OCI-LY1 (cell line): ENCODE measurements around the gene ZBP1.

ENCODE experiments used
- H2AFZ ChIP-seq: fragments of 200-600 bp; sonication (generic), shearing (Covaris generic); 2 replicates; pipeline ENCODE4 v1.6.0; 2014; ENCODE audit warnings: antibody characterized with exemption, mild to moderate bottlenecking, low read length
- H3F3A ChIP-seq: fragments of 200-600 bp; sonication (generic), shearing (Covaris generic); 2 replicates; pipeline ENCODE4 v1.6.0; 2014; ENCODE audit warnings: mild to moderate bottlenecking, antibody characterized with exemption, low read length, moderate library complexity; ENCODE audit not compliant: insufficient read depth
- H3K27ac ChIP-seq: fragments of 200-600 bp; sonication (generic); 2 replicates; pipeline ENCODE4 v1.5.1; 2014; ENCODE audit warnings: low read length, mixed run types, mild to moderate bottlenecking, low read depth; ENCODE audit not compliant: poor library complexity, severe bottlenecking
- H3K27me3 ChIP-seq: fragments of 200-600 bp; sonication (generic); 2 replicates; pipeline ENCODE4 v1.6.0; 2014; ENCODE audit warnings: antibody characterized with exemption, mild to moderate bottlenecking, low read length, moderate library complexity; ENCODE audit not compliant: insufficient read depth
- H3K36me3 ChIP-seq: fragments of 200-600 bp; sonication (generic); 2 replicates; pipeline ENCODE4 v1.6.1; 2014; ENCODE audit warnings: mild to moderate bottlenecking, antibody characterized with exemption, low read length, moderate library complexity, mixed read lengths; ENCODE audit not compliant: insufficient read depth
- H3K4me1 ChIP-seq: fragments of 200-600 bp; sonication (generic); 2 replicates; pipeline ENCODE4 v1.5.1; 2014; ENCODE audit warnings: mild to moderate bottlenecking, low read length, moderate library complexity; ENCODE audit not compliant: insufficient read depth, severe bottlenecking
- H3K4me2 ChIP-seq: fragments of 200-600 bp; sonication (generic), shearing (Covaris generic); 2 replicates; pipeline ENCODE4 v1.6.1; 2014; ENCODE audit warnings: low read length
- H3K4me3 ChIP-seq: fragments of 200-600 bp; sonication (generic); 2 replicates; pipeline ENCODE4 v1.5.1; 2014; ENCODE audit warnings: low read length, low read depth, mild to moderate bottlenecking, mixed read lengths; ENCODE audit not compliant: poor library complexity, severe bottlenecking
- H3K79me2 ChIP-seq: fragments of 200-600 bp; shearing (Covaris generic); 2 replicates; pipeline ENCODE4 v1.6.1; 2016; ENCODE audit warnings: mixed run types, low read length, mixed read lengths; ENCODE audit not compliant: insufficient read depth
- H3K9ac ChIP-seq: fragments of 200-600 bp; sonication (generic), shearing (Covaris generic); 2 replicates; pipeline ENCODE4 v1.6.1; 2014; ENCODE audit warnings: mild to moderate bottlenecking, low read length, mixed read lengths
- H3K9me2 ChIP-seq: fragments of 200-600 bp; sonication (generic), shearing (Covaris generic); 2 replicates; pipeline ENCODE4 v1.6.1; 2014; ENCODE audit warnings: low read depth, mild to moderate bottlenecking, low read length, mixed read lengths
- H3K9me3 ChIP-seq: fragments of 200-600 bp; shearing (Covaris generic); 2 replicates; pipeline ENCODE4 v1.6.1; 2014; ENCODE audit warnings: low read length, mixed read lengths
- H4K20me1 ChIP-seq: fragments of 200-600 bp; sonication (generic), shearing (Covaris generic); 2 replicates; pipeline ENCODE4 v1.6.0; 2016; ENCODE audit warnings: mild to moderate bottlenecking, low read length; ENCODE audit not compliant: insufficient read depth
- CTCF ChIP-seq: fragments of 200-600 bp; sonication (generic), shearing (Covaris generic); IDR thresholded peaks from 2 replicates; pipeline ENCODE4 v1.5.1; 2017; ENCODE audit warnings: mild to moderate bottlenecking, antibody characterized with exemption, low read length, moderate library complexity, mixed read lengths
- EZH2 ChIP-seq: fragments of 200-600 bp; sonication (generic), shearing (Covaris generic); IDR thresholded peaks from 2 replicates; pipeline ENCODE4 v1.8.0; 2017; ENCODE audit warnings: borderline replicate concordance, mixed run types, mild to moderate bottlenecking, antibody characterized with exemption, low read length, moderate library complexity, mixed read lengths

Gene ZBP1

GRCh38 chr20:57568960-57569359 is 51.3 kb downstream of the ZBP1 start:
- H3K79me2 ChIP-seq = no peaks in the 10 kb centered on the region
- no peak overlapping the region for H3K4me2 ChIP-seq
- H3K4me3 ChIP-seq = no peak overlapping the region
- H3K9me2 ChIP-seq = no peaks in the 10 kb centered on the region
- TF ChIP-seq EZH2 (no peak), CTCF (no peak)
- H3F3A ChIP-seq = no peaks in the 10 kb centered on the region
- no peaks in the 10 kb centered on the region for H3K36me3 ChIP-seq
- no peak overlapping the region for H3K9ac ChIP-seq
- no peaks in the 10 kb centered on the region for H3K4me1 ChIP-seq
- no peaks in the 10 kb centered on the region for H3K9me3 ChIP-seq
- H3K27me3 ChIP-seq = 0 out of 2 replicates have a peak, but pooled peaks cover 4% of the 10 kb centered on the region
- H2AFZ ChIP-seq = no peak overlapping the region
- H3K27ac ChIP-seq = no peak overlapping the region
- H4K20me1 ChIP-seq = no peaks in the 10 kb centered on the region

DNA sequence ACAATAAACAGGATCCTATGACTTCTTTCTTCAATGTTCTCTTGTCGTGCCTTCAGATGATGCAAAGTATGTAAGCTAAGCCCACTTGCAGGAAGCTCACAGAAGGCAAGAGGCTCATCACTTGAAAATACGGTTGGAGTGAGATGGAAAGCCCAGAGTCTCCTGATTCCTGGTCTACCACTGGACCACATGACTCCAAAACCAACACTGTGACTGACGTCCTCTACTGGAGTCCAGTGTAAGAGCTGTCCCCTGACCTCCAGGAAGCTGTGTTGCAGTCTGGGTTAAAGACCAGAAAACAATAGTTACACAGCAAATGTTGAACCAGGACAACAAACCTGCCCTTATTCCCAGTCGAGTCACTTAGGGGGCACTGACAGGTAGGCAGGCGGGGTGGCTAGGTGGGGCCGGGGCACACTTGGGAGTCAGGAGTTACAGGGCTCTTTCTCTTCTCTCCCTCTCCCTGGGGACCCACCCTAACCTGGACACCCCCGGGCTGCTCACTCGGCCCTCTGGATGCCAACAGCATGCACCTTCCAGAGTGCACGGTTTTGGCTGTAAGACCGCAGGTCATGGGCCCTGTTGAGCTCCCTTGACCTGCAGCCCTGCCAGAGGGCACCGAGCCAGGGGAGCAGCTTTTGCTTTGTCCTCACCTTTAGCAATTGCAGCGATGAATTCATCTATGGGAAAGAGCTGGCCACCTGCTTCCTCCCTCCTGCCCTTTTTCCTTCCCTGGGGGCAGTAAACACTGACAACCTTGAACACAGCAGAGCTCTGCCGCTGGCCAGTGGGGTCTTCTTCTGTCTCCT is 51.9 kb downstream of the ZBP1 start:
- no peaks in the 10 kb centered on the region for H4K20me1 ChIP-seq
- H3K9ac ChIP-seq = no peak overlapping the region
- H3K4me1 ChIP-seq = no peaks in the 10 kb centered on the region
- TF ChIP-seq EZH2 (no peak), CTCF (no peak)
- H3K27me3 ChIP-seq = 0 out of 2 replicates have a peak, but pooled peaks cover 4% of the 10 kb centered on the region
- no peaks in the 10 kb centered on the region for H3K36me3 ChIP-seq
- H3K9me3 ChIP-seq = no peaks in the 10 kb centered on the region
- H3K9me2 ChIP-seq = no peaks in the 10 kb centered on the region
- H3K4me3 ChIP-seq = no peak overlapping the region
- no peak overlapping the region for H2AFZ ChIP-seq
- no peaks in the 10 kb centered on the region for H3F3A ChIP-seq
- H3K4me2 ChIP-seq = no peak overlapping the region
- H3K79me2 ChIP-seq = no peaks in the 10 kb centered on the region
- H3K27ac ChIP-seq = no peak overlapping the region

GRCh38 chr20:57567471-57568079 is 52.7 kb downstream of the ZBP1 start:
- Histone ChIP-seq H4K20me1 (no peaks in the 10 kb centered on the region), H3K4me3 (no peak overlapping the region), H3K27ac (no peak overlapping the region), H3K4me1 (no peaks in the 10 kb centered on the region), H3K79me2 (no peaks in the 10 kb centered on the region), H2AFZ (no peak overlapping the region), H3K27me3 (0 out of 2 replicates have a peak, but pooled peaks cover 4% of the 10 kb centered on the region), H3K36me3 (no peaks in the 10 kb centered on the region), H3K9me2 (no peaks in the 10 kb centered on the region), H3K9ac (no peak overlapping the region), H3F3A (no peaks in the 10 kb centered on the region), H3K9me3 (no peaks in the 10 kb centered on the region), H3K4me2 (no peak overlapping the region)
- TF ChIP-seq CTCF (no peak), EZH2 (no peak)
